ENCODE measurements around the gene DDR2.
"Not testable (repeated sequence)": the region's sequence is repeated elsewhere in the genome, so short reads cannot be mapped to it uniquely, and the experiment has no call there.

The DDR2 gene

GRCh38 chr1:162736633-162737067 lies 104.4 kb downstream of the DDR2 start:
- no peak for DNase-seq (ENCODE audit: low spot score)
- Histone ChIP-seq H3K27ac (no peak overlapping the region), H3K4me3 (no peak overlapping the region)
- TF ChIP-seq CTCF (IDR thresholded peaks at IDR 0.05): no peak

GRCh38 chr1:162740755-162741154 lies 108.5 kb downstream of the DDR2 start:
- Histone ChIP-seq H3K27ac (no peak overlapping the region), H3K4me3 (no peak overlapping the region)
- no peak for DNase-seq (ENCODE audit: low spot score)
- no peak for TF ChIP-seq CTCF (IDR thresholded peaks at IDR 0.05)

GRCh38 chr1:162741574-162741973 lies 109.3 kb downstream of the DDR2 start:
- no peak for DNase-seq (ENCODE audit: low spot score)
- no peak overlapping the region for H3K27ac ChIP-seq
- no peak for TF ChIP-seq CTCF (IDR thresholded peaks at IDR 0.05)
- H3K4me3 ChIP-seq: no peak overlapping the region

GRCh38 chr1:162746264-162746942 lies 114.1 kb downstream of the DDR2 start:
- DNase-seq (ENCODE audit: low spot score); H3K27ac ChIP-seq; H3K4me3 ChIP-seq: not testable (repeated sequence)

GRCh38 chr1:162753001-162753658 lies 120.9 kb downstream of the DDR2 start:
- Histone ChIP-seq H3K4me3 (no peak overlapping the region), H3K27ac (no peak overlapping the region)
- no peak for DNase-seq (ENCODE audit: low spot score)
- TF ChIP-seq CTCF (IDR thresholded peaks at IDR 0.05): no peak

GRCh38 chr1:162753998-162754585 lies 121.8 kb downstream of the DDR2 start:
- no peak for TF ChIP-seq CTCF (IDR thresholded peaks at IDR 0.05)
- DNase-seq (ENCODE audit: low spot score): no peak

GRCh38 chr1:162755306-162755705 lies 123.0 kb downstream of the DDR2 start:
- no peak overlapping the region for H3K4me3 ChIP-seq
- no peak for TF ChIP-seq CTCF (IDR thresholded peaks at IDR 0.05)
- no peak for DNase-seq (ENCODE audit: low spot score)
- H3K27ac ChIP-seq: no peak overlapping the region

More at GRCh38 chr1:162753998-162754585, 121.8 kb downstream of the DDR2 start:
- H3K4me3 ChIP-seq: no peak overlapping the region
- no peak overlapping the region for H3K27ac ChIP-seq

Measured in coronary artery (tissue), 2 donors.